Activated CD4-positive, alpha-beta T cell treated with anti-CD3 and anti-CD28 coated beads for 36 hours (primary cell): ENCODE measurements around the gene RNF115. TPM values are rescaled to one million over a fixed set of nuclear protein-coding genes. Genes with fewer than 3 reads are reported as not detected.
"Not testable (repeated sequence)": the region's sequence is repeated elsewhere in the genome, so short reads cannot be mapped to it uniquely, and the experiment has no call there.

Experiments used
- ATAC-seq: fragments of 200-7000 bp; cut with Tn5 transposase; one replicate; pipeline ENCODE4 v1.10.0; 2021; ENCODE audit warnings: mild to moderate bottlenecking, moderate library complexity
- CTCF ChIA-PET: fragments of 350-600 bp; sonication (Branson Sonifier 250); formaldehyde crosslinking; loops from one replicate; lab custom pipeline; 2021; ENCODE audit warnings: antibody characterized with exemption; lab: Charles Lee
- POLR2A ChIA-PET: fragments of 350-600 bp; sonication (Branson Sonifier 250); formaldehyde crosslinking; loops from one replicate; lab custom pipeline; 2021; ENCODE audit warnings: antibody characterized with exemption, inconsistent platforms; lab: Charles Lee
- DNase-seq: peaks from one replicate; pipeline ENCODE4 v3.0.0-alpha.2; 2020
- H3K27ac Mint-ChIP-seq: one replicate; pipeline ENCODE4 v1.8.0; 2021; ENCODE audit warnings: mixed read lengths
- H3K27me3 Mint-ChIP-seq: one replicate; pipeline ENCODE4 v1.8.0; 2021; ENCODE audit warnings: mixed read lengths
- H3K36me3 Mint-ChIP-seq: one replicate; pipeline ENCODE4 v1.8.0; 2021; ENCODE audit warnings: low read depth, mixed read lengths
- H3K4me1 Mint-ChIP-seq: one replicate; pipeline ENCODE4 v1.8.0; 2021; ENCODE audit warnings: mixed read lengths
- H3K4me3 Mint-ChIP-seq: one replicate; pipeline ENCODE4 v1.8.0; 2021; ENCODE audit warnings: mild to moderate bottlenecking, moderate library complexity, mixed read lengths
- H3K9me3 Mint-ChIP-seq: one replicate; pipeline ENCODE4 v1.8.0; 2021; ENCODE audit warnings: low read depth, mixed read lengths
- intact Hi-C, 2 experiments: fragments of 100-400 bp; cut with DNase I in 1 of 2; cut with micrococcal nuclease in 1 of 2; formaldehyde crosslinking; loops; one replicate each; pipeline versions ENCODE4 v1.14.2 to v1.15.1; 2022 to 2024; cut with DNase I, micrococcal nuclease
- total RNA-seq, 2 experiments: library from RNA; stranded (reverse); gene quantifications; one replicate each; pipeline ENCODE4 v1.2.3, GENCODE V29; 2021

Gene RNF115
- total RNA-seq, 2 experiments from 2014 or later = 11.8 to 13.9 TPM

DNA sequence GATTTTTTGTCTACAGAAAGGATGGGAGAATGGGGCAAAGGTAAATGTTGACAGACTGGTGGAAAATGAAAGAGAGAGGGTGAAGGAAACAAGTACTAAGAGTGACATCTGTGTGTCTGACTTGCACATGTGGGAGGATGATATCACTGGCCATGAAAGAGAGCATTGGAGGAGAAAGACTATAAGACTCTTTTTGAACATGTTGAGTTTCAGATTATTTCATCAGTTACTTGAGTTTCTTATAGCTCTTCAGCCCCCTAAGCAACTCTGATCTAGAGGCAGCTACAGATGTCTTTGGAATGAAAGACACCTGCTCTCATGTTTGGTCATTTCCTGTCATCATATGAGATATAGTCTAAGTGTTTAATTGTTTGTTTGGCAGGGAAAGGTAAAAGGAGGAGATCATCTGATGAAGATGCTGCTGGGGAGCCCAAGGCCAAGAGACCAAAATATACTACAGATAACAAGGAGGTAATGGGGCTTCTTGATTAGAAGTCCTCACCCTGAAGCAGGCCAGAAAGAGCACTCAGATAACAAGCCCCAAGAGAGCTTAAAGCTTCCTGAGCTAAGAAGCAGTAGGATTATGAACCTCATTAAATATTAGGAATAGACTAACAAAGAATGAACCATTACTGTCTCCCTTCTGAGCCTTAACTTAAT is 4.6 kb upstream of the RNF115 start:
- ChIA-PET CTCF (interaction anchor here (0.7 to 8.1 kb wide), 6 partner anchors 10 to 149 kb away, joined by 3 to 98 read pairs (median 4); partner anchors contain the start of genes NUDT17 and PIAS3), POLR2A (interaction anchor here (0.6 to 1.5 kb wide), 7 partner anchors 8 to 210 kb away, joined by 3 to 6 read pairs (median 5); partner anchors contain the start of genes NUDT17, PIAS3 and RBM8A)
- Mint-ChIP-seq H3K27ac (peak overlapping the region; percentile 96), H3K4me1 (peaks cover 43% of the 10 kb centered on the region), H3K36me3 (peaks cover 62% of the 10 kb centered on the region), H3K4me3 (peak overlapping the region; percentile 34), H3K9me3 (no peaks in the 10 kb centered on the region), H3K27me3 (no peaks in the 10 kb centered on the region)
- peak; percentile 41 for DNase-seq
- intact Hi-C loops = loop anchor here in 1 of 2 experiments (2.0 to 10.0 kb wide), 3 partner anchors 30 to 84 kb away; partner anchors contain the start of gene PIAS3
- peak; percentile 78 for ATAC-seq

DNA sequence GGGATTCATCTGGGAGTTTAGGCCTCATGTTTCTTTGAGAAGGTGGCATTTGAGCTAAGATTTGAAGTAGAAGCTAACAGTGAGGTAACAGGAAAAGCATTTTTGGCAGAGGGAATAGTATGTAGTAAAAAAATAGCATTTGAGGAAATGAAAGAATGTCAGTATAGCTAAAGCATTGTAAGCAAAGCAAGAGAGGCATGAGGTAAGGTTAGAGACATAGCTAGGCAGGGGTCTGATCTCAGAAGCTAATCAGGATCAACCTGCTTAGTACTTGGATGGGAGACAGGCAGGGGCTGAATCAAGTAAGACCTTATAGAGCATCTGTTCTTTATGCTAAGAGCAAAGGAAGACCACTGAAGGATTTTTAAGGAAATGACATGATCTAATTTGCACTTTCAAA is 4.1 kb upstream of the RNF115 start:
- H3K4me1 Mint-ChIP-seq = peaks cover 43% of the 10 kb centered on the region
- no peaks in the 10 kb centered on the region for H3K27me3 Mint-ChIP-seq
- intact Hi-C loops = loop anchor here (2.0 to 10.0 kb wide), 4 partner anchors 17 to 83 kb away; partner anchors contain the start of genes NUDT17 (in 1 of the 2) and PIAS3 (in 1 of the 2)
- H3K36me3 Mint-ChIP-seq = peaks cover 57% of the 10 kb centered on the region
- POLR2A ChIA-PET = interaction anchor here (0.7 to 1.5 kb wide), 6 partner anchors 9 to 152 kb away, joined by 3 to 6 read pairs (median 4); partner anchors contain the start of genes NUDT17, PIAS3 and RBM8A
- peak overlapping the region; percentile 34 for H3K4me3 Mint-ChIP-seq
- ATAC-seq (peak; percentile 25), DNase-seq (no peak)
- H3K9me3 Mint-ChIP-seq = no peaks in the 10 kb centered on the region
- H3K27ac Mint-ChIP-seq = peak overlapping the region; percentile 96
- CTCF ChIA-PET = interaction anchor here (0.7 to 8.1 kb wide), 5 partner anchors 10 to 149 kb away, joined by 3 to 98 read pairs (median 5); partner anchors contain the start of genes NUDT17 and PIAS3

DNA sequence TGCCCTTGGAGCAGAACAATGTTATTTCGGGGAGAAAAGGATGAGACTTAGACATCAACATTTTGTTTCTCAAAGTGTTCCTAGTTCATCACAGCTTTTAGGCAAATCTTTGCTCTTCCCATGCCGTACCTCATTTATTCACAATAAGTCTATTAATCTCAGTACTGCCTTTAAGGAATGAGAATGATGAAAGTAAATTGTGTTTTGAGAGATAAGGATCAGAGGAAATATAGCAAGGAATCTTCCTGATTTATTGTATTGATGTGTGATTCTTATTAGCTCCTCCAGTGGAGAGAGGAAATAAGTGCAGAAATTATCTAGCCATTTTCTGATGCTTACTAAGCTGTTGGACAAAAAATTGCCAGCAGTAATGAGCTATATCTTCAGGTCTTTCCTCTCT is 2.1 kb upstream of the RNF115 start:
- DNase-seq = no peak
- peaks cover 47% of the 10 kb centered on the region for H3K36me3 Mint-ChIP-seq
- ChIA-PET POLR2A (interaction anchor here (0.6 to 1.2 kb wide), 3 partner anchors 33 to 150 kb away, joined by 3 to 12 read pairs (median 3); partner anchors contain the start of genes ANKRD34A and POLR3GL), CTCF (interaction anchor here (0.9 to 8.1 kb wide), 10 partner anchors 13 to 209 kb away, joined by 3 to 98 read pairs (median 4); partner anchors contain the start of genes NUDT17 and PIAS3)
- H3K4me1 Mint-ChIP-seq = peaks cover 48% of the 10 kb centered on the region
- intact Hi-C loops = loop anchor here (2.0 to 10.0 kb wide), 3 partner anchors 19 to 81 kb away; partner anchors contain the start of gene NUDT17 (in 1 of the 2)
- H3K4me3 Mint-ChIP-seq = peak overlapping the region; percentile 97
- peak overlapping the region; percentile 34 for H3K27ac Mint-ChIP-seq
- no peaks in the 10 kb centered on the region for H3K27me3 Mint-ChIP-seq
- ATAC-seq = no peak
- no peaks in the 10 kb centered on the region for H3K9me3 Mint-ChIP-seq

DNA sequence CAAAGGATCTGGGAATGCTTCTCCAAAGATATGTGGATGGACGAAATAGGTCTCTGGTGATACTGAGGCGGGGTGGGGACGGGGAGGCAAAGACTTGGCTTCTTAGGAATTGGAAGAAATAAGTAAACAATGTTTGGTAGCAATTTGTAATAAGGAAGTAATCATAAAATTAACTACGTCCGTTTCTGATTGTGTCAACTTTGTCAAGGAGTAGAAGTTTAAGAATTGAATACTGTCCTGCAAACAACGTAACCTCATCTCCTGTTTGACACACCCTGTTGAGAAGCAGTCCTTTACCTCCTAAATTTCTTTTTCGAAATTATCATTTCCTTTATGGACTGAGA is 576 bp upstream of the RNF115 start:
- peak overlapping the region; percentile 98 for H3K27ac Mint-ChIP-seq
- POLR2A ChIA-PET = interaction anchor here (1.0 to 1.3 kb wide), 2 partner anchors 21 to 227 kb away, joined by 4 to 5 read pairs; partner anchors contain the start of gene NUDT17
- H3K9me3 Mint-ChIP-seq = no peaks in the 10 kb centered on the region
- peaks cover 35% of the 10 kb centered on the region for H3K36me3 Mint-ChIP-seq
- no peak for DNase-seq
- no peak for ATAC-seq
- CTCF ChIA-PET = interaction anchor here (0.6 to 8.1 kb wide), 3 partner anchors 22 to 130 kb away, joined by 3 to 98 read pairs (median 3); partner anchors contain the start of gene NUDT17
- no peaks in the 10 kb centered on the region for H3K27me3 Mint-ChIP-seq
- H3K4me3 Mint-ChIP-seq = peak overlapping the region; percentile 97
- peaks cover 47% of the 10 kb centered on the region for H3K4me1 Mint-ChIP-seq
- intact Hi-C loops = loop anchor here in 1 of 2 experiments (10.0 kb wide), 1 partner anchor 80 kb away; no protein-coding TSS in a partner anchor

DNA sequence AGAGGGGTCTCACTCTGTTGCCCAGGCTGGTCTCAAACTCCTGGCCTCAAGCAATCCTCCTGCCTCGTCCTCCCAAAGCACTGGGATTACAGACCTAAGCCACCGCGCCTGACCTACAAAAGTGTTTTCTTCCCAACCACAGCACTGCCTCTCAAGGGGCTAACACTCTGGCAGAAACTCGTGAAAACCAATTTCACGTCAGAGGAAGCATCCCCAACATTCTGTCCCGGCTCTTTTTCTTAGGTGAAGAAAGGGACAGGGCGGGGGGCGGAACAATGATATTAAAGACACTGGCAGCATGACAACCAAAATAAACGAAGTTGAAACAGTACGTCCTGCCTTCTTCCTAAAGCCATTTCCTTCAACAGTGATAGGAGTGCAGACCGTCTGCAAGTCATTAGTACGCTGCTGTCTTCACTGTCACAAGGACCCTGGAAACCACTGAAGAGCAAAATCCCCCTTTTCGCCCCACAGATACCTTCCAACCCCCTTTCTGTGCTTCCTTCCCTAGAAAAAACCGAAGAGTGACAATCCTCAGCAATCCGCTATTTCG is 1.0 kb downstream of the RNF115 start:
- Mint-ChIP-seq H3K36me3 (peaks cover 22% of the 10 kb centered on the region), H3K4me3 (peak overlapping the region; percentile 97), H3K4me1 (peaks cover 37% of the 10 kb centered on the region)
- ATAC-seq, H3K27ac Mint-ChIP-seq, H3K9me3 Mint-ChIP-seq, CTCF ChIA-PET, POLR2A ChIA-PET, DNase-seq, H3K27me3 Mint-ChIP-seq: not testable (repeated sequence)
- intact Hi-C loops = loop anchor here in 1 of 2 experiments (10.0 kb wide), 1 partner anchor 78 kb away; no protein-coding TSS in a partner anchor

DNA sequence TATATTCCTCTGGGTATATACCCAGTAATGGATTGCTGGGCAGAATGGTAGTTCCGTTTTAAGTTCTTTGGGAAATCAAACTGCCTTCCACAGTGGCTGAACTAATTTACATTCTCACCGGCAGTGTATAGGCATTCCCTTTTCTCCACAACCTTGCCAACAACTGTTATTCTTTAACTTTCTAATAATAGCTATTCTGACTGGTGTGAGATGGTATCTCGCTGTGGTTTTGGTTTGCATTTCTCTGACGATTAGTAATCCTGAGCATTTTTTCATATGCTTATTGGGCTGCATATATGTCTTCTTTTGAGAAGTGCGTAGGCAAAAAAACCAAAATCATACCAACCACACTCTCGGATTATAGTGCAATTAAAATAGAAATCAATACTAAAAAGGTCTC is 5.8 kb downstream of the RNF115 start:
- H3K27ac Mint-ChIP-seq, H3K4me3 Mint-ChIP-seq, H3K27me3 Mint-ChIP-seq, H3K36me3 Mint-ChIP-seq, POLR2A ChIA-PET, DNase-seq, intact Hi-C loops, CTCF ChIA-PET, H3K9me3 Mint-ChIP-seq: not testable (repeated sequence)
- peaks cover 20% of the 10 kb centered on the region for H3K4me1 Mint-ChIP-seq
- ATAC-seq = peak; percentile 57

DNA sequence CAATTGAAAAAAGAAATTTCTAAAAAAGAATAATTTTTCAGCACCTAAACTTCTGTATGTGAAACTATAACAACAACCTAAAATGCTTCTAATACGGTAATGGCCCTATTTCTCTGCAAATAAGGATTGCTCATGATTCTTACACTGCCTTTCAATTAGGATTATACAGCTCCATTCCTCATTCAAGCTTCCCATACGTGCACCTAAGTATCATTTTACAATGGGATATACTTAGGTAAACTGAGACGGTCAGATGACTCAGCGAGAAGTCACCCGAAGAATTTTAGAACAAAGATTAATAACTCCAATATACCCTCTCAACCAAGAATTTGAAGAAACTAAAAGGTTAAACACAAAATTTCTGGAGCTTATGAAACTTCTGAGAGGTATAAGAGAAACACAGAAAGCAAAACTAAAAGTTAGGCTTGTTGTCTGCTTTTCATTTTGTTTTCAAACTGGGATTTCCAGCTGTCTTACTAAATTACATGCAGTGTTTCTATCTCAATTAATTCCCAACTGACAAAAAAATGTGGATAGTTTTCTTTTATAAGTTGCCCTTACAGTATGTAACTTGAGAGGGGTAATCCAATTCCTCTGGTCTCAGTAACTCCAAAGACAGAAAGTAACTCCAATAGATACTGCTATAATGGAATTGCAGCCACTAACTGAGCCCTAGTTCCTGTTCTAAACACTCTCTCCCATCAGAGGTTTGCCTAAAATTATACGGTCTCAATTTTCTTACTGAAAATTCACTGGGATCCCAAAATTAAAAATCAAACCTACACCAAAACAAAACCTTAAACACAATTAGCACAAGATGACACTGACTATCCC is 10.7 kb downstream of the RNF115 start:
- intact Hi-C loops, DNase-seq, H3K36me3 Mint-ChIP-seq, POLR2A ChIA-PET, ATAC-seq, H3K27ac Mint-ChIP-seq, H3K27me3 Mint-ChIP-seq, H3K4me3 Mint-ChIP-seq, CTCF ChIA-PET, H3K9me3 Mint-ChIP-seq: not testable (repeated sequence)
- H3K4me1 Mint-ChIP-seq = peaks cover 13% of the 10 kb centered on the region

DNA sequence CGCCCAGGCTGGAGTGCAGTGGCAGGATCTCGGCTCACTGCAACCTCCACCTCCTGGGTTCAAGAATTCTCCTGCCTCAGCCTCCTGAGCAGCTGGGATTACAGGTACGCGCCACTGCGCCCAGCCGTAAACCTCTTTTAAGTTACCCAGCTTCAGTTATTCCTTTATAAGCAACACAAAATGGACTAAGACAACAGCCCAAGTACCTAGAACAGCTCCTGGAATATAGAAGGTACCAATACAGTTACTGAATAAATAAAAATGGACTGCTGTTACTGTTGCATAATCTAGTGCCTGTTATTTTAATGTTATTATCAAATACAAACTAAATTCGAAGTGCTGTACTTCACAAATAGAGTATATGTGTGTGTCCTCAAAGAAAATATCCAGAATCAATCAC is 17.1 kb downstream of the RNF115 start:
- Mint-ChIP-seq H3K27ac (no peak overlapping the region), H3K27me3 (no peaks in the 10 kb centered on the region), H3K36me3 (peaks cover 3% of the 10 kb centered on the region), H3K4me1 (peaks cover 31% of the 10 kb centered on the region), H3K4me3 (no peak overlapping the region), H3K9me3 (no peaks in the 10 kb centered on the region)
- ATAC-seq = no peak
- POLR2A ChIA-PET = no interaction called here
- no peak for DNase-seq
- CTCF ChIA-PET = no interaction called here
- intact Hi-C loops = no loop called here

DNA sequence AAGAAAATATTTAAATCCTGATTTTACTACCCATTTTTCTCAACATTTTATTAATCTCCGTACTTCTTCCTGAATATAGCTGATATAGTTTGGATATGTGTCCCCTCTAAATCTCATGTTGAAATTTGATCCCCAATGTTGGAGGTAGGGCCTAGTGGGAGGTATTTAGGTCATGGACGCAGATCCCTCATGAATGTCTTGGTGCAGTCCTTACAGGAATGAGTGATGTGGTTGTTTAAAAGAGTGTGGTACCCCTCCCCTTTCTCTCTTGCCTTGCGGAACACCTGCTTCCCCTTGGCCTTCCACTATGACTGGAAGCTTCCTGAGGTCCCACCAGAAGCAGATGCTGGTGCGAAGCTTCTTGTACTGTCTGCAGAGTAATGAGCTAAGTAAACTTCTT is 17.5 kb downstream of the RNF115 start:
- POLR2A ChIA-PET = interaction anchor here (0.7 kb wide), 1 partner anchor 48 kb away, joined by 3 read pairs; no protein-coding TSS in a partner anchor
- ATAC-seq (no peak), DNase-seq (no peak)
- H3K9me3 Mint-ChIP-seq = no peaks in the 10 kb centered on the region
- peaks cover 5% of the 10 kb centered on the region for H3K36me3 Mint-ChIP-seq
- no peak overlapping the region for H3K27ac Mint-ChIP-seq
- no peaks in the 10 kb centered on the region for H3K27me3 Mint-ChIP-seq
- peaks cover 31% of the 10 kb centered on the region for H3K4me1 Mint-ChIP-seq
- CTCF ChIA-PET = interaction anchor here (2.1 kb wide), 1 partner anchor 39 kb away, joined by 9 read pairs; the partner anchor contains the start of gene NUDT17
- intact Hi-C loops = no loop called here
- H3K4me3 Mint-ChIP-seq = no peak overlapping the region

DNA sequence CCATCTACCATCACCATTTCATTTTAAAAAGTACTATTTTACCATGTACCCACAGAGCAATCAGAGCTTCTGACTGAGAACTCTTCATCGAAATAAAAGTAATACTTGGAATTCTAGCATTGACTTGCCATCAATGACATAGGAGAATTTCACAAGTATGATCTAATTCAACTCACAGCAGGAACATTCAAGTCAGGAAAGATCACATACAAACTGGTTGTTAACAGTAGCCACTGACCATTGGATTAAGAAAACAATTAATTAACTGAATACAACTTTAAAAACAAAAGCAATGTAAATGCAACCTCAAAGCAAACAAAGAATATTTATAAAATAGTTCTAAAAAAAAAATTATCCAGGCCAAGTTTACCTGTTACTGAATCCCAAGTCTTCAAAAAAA is 18.8 kb downstream of the RNF115 start:
- no peak overlapping the region for H3K4me3 Mint-ChIP-seq
- ATAC-seq (no peak), DNase-seq (no peak)
- intact Hi-C loops = no loop called here
- POLR2A ChIA-PET = no interaction called here
- CTCF ChIA-PET = interaction anchor here (2.1 kb wide), 1 partner anchor 41 kb away, joined by 9 read pairs; the partner anchor contains the start of gene NUDT17
- H3K9me3 Mint-ChIP-seq = no peaks in the 10 kb centered on the region
- H3K4me1 Mint-ChIP-seq = peaks cover 37% of the 10 kb centered on the region
- no peaks in the 10 kb centered on the region for H3K27me3 Mint-ChIP-seq
- H3K36me3 Mint-ChIP-seq = peaks cover 10% of the 10 kb centered on the region
- no peak overlapping the region for H3K27ac Mint-ChIP-seq
